K562 (cell line): Measurements from ENCODE around the gene KIF3B.

Experiments used
- CTCF ChIP-seq, 3 experiments: IDR thresholded peaks in 2 of 3; conservative IDR thresholded peaks in 1 of 3; 2 replicates each; pipeline ENCODE4 v1.5.1; 2011 to 2012; ENCODE audit warnings: low read length in 3 of 3, mild to moderate bottlenecking in 3 of 3, control low read depth in 2 of 3, improper control_type of control experiment in 1 of 3, inconsistent platforms in 1 of 3, low read depth in 1 of 3, mixed read lengths in 1 of 3, moderate library complexity in 1 of 3; ENCODE audit not compliant: insufficient read depth in 2 of 3
- EP300 ChIP-seq: IDR thresholded peaks from 2 replicates; pipeline ENCODE4 v1.6.1; 2012; ENCODE audit warnings: low read length, improper control_type of control experiment
- FOXM1 ChIP-seq, 2 experiments: fragments of 450-650 bp in 1 of 2; sonication (generic) in 1 of 2; formaldehyde crosslinking in 1 of 2; IDR thresholded peaks; 2 replicates each; pipeline versions ENCODE4 v1.6.1 to v1.9.0; 2017 to 2022; ENCODE audit warnings: low read depth in 2 of 2, mild to moderate bottlenecking in 2 of 2, missing genetic modification reagents in 1 of 2, moderate library complexity in 1 of 2
- JUND ChIP-seq, 2 experiments: IDR thresholded peaks; 2 replicates in 1 of 2; 3 replicates in 1 of 2; pipeline ENCODE4 v1.6.1; 2011; ENCODE audit warnings: borderline replicate concordance in 2 of 2, low read depth in 2 of 2, low read length in 2 of 2, improper control_type of control experiment in 1 of 2, missing biosample characterization in 1 of 2, missing genetic modification characterization in 1 of 2, missing genetic modification reagents in 1 of 2
- MAZ ChIP-seq, 2 experiments: fragments of 450-650 bp in 1 of 2; sonication (generic) in 1 of 2; formaldehyde crosslinking; IDR thresholded peaks in 1 of 2; conservative IDR thresholded peaks in 1 of 2; 2 replicates each; pipeline versions ENCODE4 v1.4.0 to v1.5.0; 2020; ENCODE audit warnings: mild to moderate bottlenecking in 1 of 2, missing genetic modification reagents in 1 of 2
- NRF1 ChIP-seq, 2 experiments: fragments of 450-650 bp; IDR thresholded peaks in 1 of 2; conservative IDR thresholded peaks in 1 of 2; 2 replicates each; pipeline ENCODE4 v1.6.1; 2014; ENCODE audit warnings: mild to moderate bottlenecking in 2 of 2
- RBBP5 ChIP-seq: fragments of 200-600 bp; sonication (generic); IDR thresholded peaks from 2 replicates; pipeline ENCODE4 v1.6.1; 2012; ENCODE audit warnings: borderline replicate concordance, mild to moderate bottlenecking, low read length, control low read depth, inconsistent platforms; ENCODE audit not compliant: insufficient read depth, poor library complexity, severe bottlenecking
- REST ChIP-seq, 2 experiments: fragments of 450-650 bp; formaldehyde crosslinking in 1 of 2; IDR thresholded peaks; 2 replicates each; pipeline versions ENCODE4 v1.4.0 to v1.6.1; 2014 to 2020; ENCODE audit warnings: mild to moderate bottlenecking in 2 of 2, borderline replicate concordance in 1 of 2, low read depth in 1 of 2
- SIN3B ChIP-seq: fragments of 450-650 bp; IDR thresholded peaks from 2 replicates; pipeline ENCODE4 v1.6.1; 2017; ENCODE audit warnings: low read depth, mild to moderate bottlenecking, moderate library complexity
- SMAD3 ChIP-seq: fragments of 450-650 bp; formaldehyde crosslinking; conservative IDR thresholded peaks from 2 replicates; pipeline ENCODE4 v1.4.0; 2020; ENCODE audit warnings: mild to moderate bottlenecking
- TCF7 ChIP-seq: sonication (generic); IDR thresholded peaks from 2 replicates; pipeline ENCODE4 v1.6.1; 2016; ENCODE audit warnings: antibody characterized with exemption, borderline replicate concordance
- TFAM ChIP-seq: fragments of 250-450 bp; sonication (Bioruptor Pico); conservative IDR thresholded peaks from 2 replicates; pipeline ENCODE4 v1.5.0; 2021; ENCODE audit warnings: mild to moderate bottlenecking, moderate library complexity
- ZSCAN29 ChIP-seq: fragments of 450-650 bp; IDR thresholded peaks from 2 replicates; pipeline ENCODE4 v1.6.1; 2017

- TF ChIP-seq EP300 (no peak), RBBP5 (no peak), NRF1 (conservative IDR thresholded peaks at IDR 0.05 in 1 of 2, IDR thresholded peaks at IDR 0.05 in 1 of 2) (no peak), CTCF (IDR thresholded peaks at IDR 0.05 in 2 of 3, conservative IDR thresholded peaks at IDR 0.05 in 1 of 3; ENCODE audit: insufficient read depth in 2 of 3, low read depth in 1 of 3, low read length in 3 of 3) (no peak), TCF7 (no peak), SIN3B (no peak), ZSCAN29 (no peak), SMAD3 (no peak), REST (IDR thresholded peaks at IDR 0.05; ENCODE audit: borderline replicate concordance) (no peak), REST (CRISPR knock-in tag; IDR thresholded peaks at IDR 0.05; ENCODE audit: low read depth) (no peak), FOXM1 (IDR thresholded peaks at IDR 0.05; ENCODE audit: low read depth) (no peak), FOXM1 (CRISPR knock-in tag; IDR thresholded peaks at IDR 0.05; ENCODE audit: low read depth) (no peak), TFAM (CRISPR knock-in tag) (no peak), MAZ (CRISPR knock-in tag; conservative IDR thresholded peaks at IDR 0.05 in 1 of 2, IDR thresholded peaks at IDR 0.05 in 1 of 2) (no peak), JUND (IDR thresholded peaks at IDR 0.05; ENCODE audit: borderline replicate concordance, low read depth, low read length) (no peak), JUND (tag; IDR thresholded peaks at IDR 0.05; ENCODE audit: borderline replicate concordance, low read depth, low read length) (no peak)
Measured at GRCh38 chr20:32312718-32313424, 35.4 kb downstream of the KIF3B start.
